GM21825 (cell line): ENCODE data around the gene DAZAP1.

Experiments used
- ATAC-seq: cut with Tn5 transposase; IDR thresholded peaks from one replicate; pipeline ENCODE4 v1.9.1; 2021; ENCODE audit warnings: mild to moderate bottlenecking, moderate library complexity; ENCODE audit not compliant: unreplicated experiment

The DAZAP1 gene

GRCh38 chr19:1424192-1424955 is 17.0 kb downstream of the DAZAP1 start:
- no peak for ATAC-seq

- no peak for ATAC-seq
Observed at GRCh38 chr19:1425102-1425837, 17.9 kb downstream of the DAZAP1 start.

- ATAC-seq, result no peak
Observed at GRCh38 chr19:1425902-1426301, 18.5 kb downstream of the DAZAP1 start.

- ATAC-seq, result no peak
Observed at GRCh38 chr19:1426736-1427135, 19.4 kb downstream of the DAZAP1 start.

GRCh38 chr19:1427221-1427920 is 20.0 kb downstream of the DAZAP1 start:
- ATAC-seq, result no peak

GRCh38 chr19:1428738-1429391 is 21.5 kb downstream of the DAZAP1 start:
- no peak for ATAC-seq

- no peak for ATAC-seq
Observed at GRCh38 chr19:1429750-1430149, 22.4 kb downstream of the DAZAP1 start.

- ATAC-seq, result no peak
Observed at GRCh38 chr19:1430246-1430645, 22.9 kb downstream of the DAZAP1 start.

- ATAC-seq, result no peak
Observed at GRCh38 chr19:1431759-1432506, 24.5 kb downstream of the DAZAP1 start.

GRCh38 chr19:1432507-1432887 is 25.1 kb downstream of the DAZAP1 start:
- ATAC-seq, result no peak

GRCh38 chr19:1433119-1434039 is 26.0 kb downstream of the DAZAP1 start:
- ATAC-seq, result no peak

- ATAC-seq, result no peak
Observed at GRCh38 chr19:1434040-1434366, 26.6 kb downstream of the DAZAP1 start.

- no peak for ATAC-seq
Observed at GRCh38 chr19:1434577-1435060, 27.2 kb downstream of the DAZAP1 start.

- no peak for ATAC-seq
Observed at GRCh38 chr19:1435378-1435989, 28.1 kb downstream of the DAZAP1 start.

GRCh38 chr19:1437609-1438008 is 30.2 kb downstream of the DAZAP1 start:
- no peak for ATAC-seq

- ATAC-seq, result peak; percentile 84
Observed at GRCh38 chr19:1438035-1438932, 30.9 kb downstream of the DAZAP1 start, which contains the start of gene RPS15. TSS of gene RPS15 (plus strand) at chr19:1438396. CDS start at chr19:1438426, 30 bp downstream.

GRCh38 chr19:1438933-1439354 is 31.6 kb downstream of the DAZAP1 start:
- ATAC-seq, result no peak
